Stimulated activated CD4-positive, alpha-beta T cell treated with anti-CD3 and anti-CD28 coated beads, Interleukin-15, amount 100 ng/mL, for 24 hours (primary cell): Measurements from ENCODE around the gene CALML6.
A peak's percentile ranks its signal among the peaks of the same experiment; 100 is the strongest.

ENCODE experiments used
- DNase-seq: peaks from one replicate; pipeline ENCODE4 v3.0.0-alpha.2; 2020

Gene CALML6

GRCh38 chr1:1946540-1946939, 31.5 kb downstream of the CALML6 start:
- no peak for DNase-seq

- DNase-seq = no peak
Measured at GRCh38 chr1:1947493-1947892, 32.4 kb downstream of the CALML6 start.

GRCh38 chr1:1948783-1949182, 33.7 kb downstream of the CALML6 start:
- DNase-seq = no peak

- no peak for DNase-seq
Measured at GRCh38 chr1:1950940-1951339, 35.9 kb downstream of the CALML6 start.

- no peak for DNase-seq
Measured at GRCh38 chr1:1954015-1954414, 39.0 kb downstream of the CALML6 start.

- DNase-seq = peak; percentile 45
Measured at GRCh38 chr1:1954831-1955441, 39.9 kb downstream of the CALML6 start.

GRCh38 chr1:1955621-1956094, 40.6 kb downstream of the CALML6 start:
- no peak for DNase-seq

GRCh38 chr1:1956101-1956500, 41.0 kb downstream of the CALML6 start:
- no peak for DNase-seq

- DNase-seq = no peak
Measured at GRCh38 chr1:1956586-1957532, 41.8 kb downstream of the CALML6 start.

GRCh38 chr1:1957533-1957961, 42.5 kb downstream of the CALML6 start:
- no peak for DNase-seq

- no peak for DNase-seq
Measured at GRCh38 chr1:1958071-1958541, 43.0 kb downstream of the CALML6 start.

- DNase-seq = no peak
Measured at GRCh38 chr1:1959459-1959839, 44.4 kb downstream of the CALML6 start.

GRCh38 chr1:1959840-1960479, 44.9 kb downstream of the CALML6 start:
- DNase-seq = peak; percentile 89

- DNase-seq = no peak
Measured at GRCh38 chr1:1960480-1961196, 45.6 kb downstream of the CALML6 start.

GRCh38 chr1:1962752-1963151, 47.7 kb downstream of the CALML6 start:
- DNase-seq = no peak

GRCh38 chr1:1963570-1963969, 48.5 kb downstream of the CALML6 start:
- no peak for DNase-seq

- DNase-seq = no peak
Measured at GRCh38 chr1:1964811-1965210, 49.8 kb downstream of the CALML6 start.

- no peak for DNase-seq
Measured at GRCh38 chr1:1965546-1965945, 50.5 kb downstream of the CALML6 start.

- no peak for DNase-seq
Measured at GRCh38 chr1:1966071-1966740, 51.1 kb downstream of the CALML6 start.
